OCI-LY7 (cell line): Measurements from ENCODE around the gene TRIM14. TPM values are rescaled to one million over a fixed set of nuclear protein-coding genes. Genes with fewer than 3 reads are reported as not detected.
A peak's percentile ranks its signal among the peaks of the same experiment; 100 is the strongest.

Source experiments
- BruUV-seq: library from RNA; stranded (reverse); fragments of 400-500 nt; replicated peaks from 2 replicates; lab custom pipeline; 2021; lab: Mats Ljungman, UMichigan
- CTCF ChIA-PET: fragments of 300-600 bp; sonication (Branson Sonifier 250); formaldehyde crosslinking; loops from one replicate; lab custom pipeline; 2022; ENCODE audit warnings: antibody characterized with exemption; ENCODE audit not compliant: unreplicated experiment; lab: Charles Lee
- POLR2A ChIA-PET: fragments of 300-600 bp; sonication (Branson Sonifier 250); formaldehyde crosslinking; loops from one replicate; lab custom pipeline; 2022; ENCODE audit warnings: antibody characterized with exemption; lab: Charles Lee
- DNase-seq: peaks from one replicate; pipeline ENCODE4 v3.0.0-alpha.2; 2015; ENCODE audit warnings: low spot score
- H2AFZ ChIP-seq: fragments of 200-600 bp; sonication (generic), shearing (Covaris generic); 2 replicates; pipeline ENCODE4 v1.6.1; 2014; ENCODE audit warnings: mild to moderate bottlenecking, antibody characterized with exemption, low read length, moderate library complexity
- H3K27ac ChIP-seq: fragments of 200-600 bp; sonication (generic); 2 replicates; pipeline ENCODE4 v1.5.1; 2014; ENCODE audit warnings: mixed run types, low read depth, mild to moderate bottlenecking, moderate library complexity, low read length, inconsistent platforms; ENCODE audit not compliant: poor library complexity, severe bottlenecking
- H3K36me3 ChIP-seq: fragments of 200-600 bp; sonication (generic); 2 replicates; pipeline ENCODE4 v1.6.1; 2014; ENCODE audit warnings: mild to moderate bottlenecking, antibody characterized with exemption, low read length, moderate library complexity, mixed read lengths; ENCODE audit not compliant: insufficient read depth
- H3K4me1 ChIP-seq: fragments of 200-600 bp; sonication (generic); 2 replicates; pipeline ENCODE4 v1.5.1; 2014; ENCODE audit warnings: mild to moderate bottlenecking, low read length; ENCODE audit not compliant: insufficient read depth, poor library complexity, severe bottlenecking
- H3K4me2 ChIP-seq: fragments of 200-600 bp; sonication (generic); 2 replicates; pipeline ENCODE4 v1.6.1; 2014; ENCODE audit warnings: mild to moderate bottlenecking, low read length
- H3K4me3 ChIP-seq: fragments of 200-600 bp; sonication (generic); 2 replicates; pipeline ENCODE4 v1.5.1; 2014; ENCODE audit warnings: mild to moderate bottlenecking, low read depth, low read length; ENCODE audit not compliant: poor library complexity, severe bottlenecking
- H3K79me2 ChIP-seq: fragments of 200-600 bp; sonication (generic); 2 replicates; pipeline ENCODE4 v1.6.1; 2016; ENCODE audit warnings: low read depth, mild to moderate bottlenecking, low read length, moderate library complexity, mixed read lengths; ENCODE audit not compliant: insufficient read depth
- H3K9me2 ChIP-seq: fragments of 200-600 bp; sonication (generic); 2 replicates; pipeline ENCODE4 v1.6.1; 2016; ENCODE audit warnings: mild to moderate bottlenecking, low read length, mixed read lengths; ENCODE audit not compliant: insufficient read depth
- H3K9me3 ChIP-seq: fragments of 200-600 bp; sonication (generic); 2 replicates; pipeline ENCODE4 v1.6.1; 2014; ENCODE audit warnings: mild to moderate bottlenecking, mixed run types, low read length, mixed read lengths
- H4K20me1 ChIP-seq: fragments of 200-600 bp; sonication (generic); 2 replicates; pipeline ENCODE4 v1.6.1; 2014; ENCODE audit warnings: mild to moderate bottlenecking, antibody characterized with exemption, low read length, moderate library complexity, mixed read lengths; ENCODE audit not compliant: insufficient read depth
- CTCF ChIP-seq: fragments of 200-600 bp; sonication (generic); conservative IDR thresholded peaks from 2 replicates; pipeline ENCODE4 v1.5.1; 2014; ENCODE audit warnings: mild to moderate bottlenecking, antibody characterized with exemption, low read length, moderate library complexity, mixed read lengths
- EZH2phosphoT487 ChIP-seq: fragments of 200-600 bp; sonication (generic); IDR thresholded peaks from 2 replicates; pipeline ENCODE4 v1.6.1; 2018; ENCODE audit warnings: low read depth, borderline replicate concordance, mild to moderate bottlenecking, mixed run types, antibody characterized with exemption, low read length, moderate library complexity, mixed read lengths
- intact Hi-C: fragments of 100-400 bp; cut with micrococcal nuclease; formaldehyde crosslinking; loops from one replicate; pipeline ENCODE4 v1.10.0; 2022; ENCODE audit not compliant: unreplicated experiment
- total RNA-seq, 2 experiments: library from RNA; depleted of rRNA in 1 of 2; stranded (reverse); fragments of >200 nt in 1 of 2; shearing (Covaris generic) in 1 of 2; gene quantifications; 2 replicates each; pipeline ENCODE4 v1.2.3, GENCODE V29; 2014 to 2022

Gene TRIM14
- total RNA-seq, 2 experiments from 2014 or later: 21.4 to 26.0 TPM

- no peaks in the 10 kb centered on the region for H4K20me1 ChIP-seq
- BruUV-seq: no TSS peak
- TF ChIP-seq CTCF (no peak), EZH2phosphoT487 (no peak)
- no peak overlapping the region for H3K4me2 ChIP-seq
- intact Hi-C loops: loop anchor here (5.0 kb wide), 1 partner anchor 63 kb away; no protein-coding TSS in a partner anchor
- no peaks in the 10 kb centered on the region for H3K36me3 ChIP-seq
- H3K79me2 ChIP-seq: no peaks in the 10 kb centered on the region
- DNase-seq: no peak
- H3K9me2 ChIP-seq: no peaks in the 10 kb centered on the region
- H3K9me3 ChIP-seq: no peaks in the 10 kb centered on the region
- ChIA-PET POLR2A (interaction anchor here (0.6 kb wide), 1 partner anchor 27 kb away, joined by 4 read pairs; no protein-coding TSS in a partner anchor), CTCF (no interaction called here)
- no peak overlapping the region for H2AFZ ChIP-seq
- H3K4me3 ChIP-seq: no peak overlapping the region
- H3K27ac ChIP-seq: no peak overlapping the region
- peaks cover 9% of the 10 kb centered on the region for H3K4me1 ChIP-seq
Measured at GRCh38 chr9:98134702-98135557, 15.9 kb upstream of the TRIM14 start.

GRCh38 chr9:98132806-98133631 lies 14.0 kb upstream of the TRIM14 start:
- intact Hi-C loops: loop anchor here (5.0 kb wide), 1 partner anchor 61 kb away; no protein-coding TSS in a partner anchor
- peak; percentile 38 for DNase-seq
- H2AFZ ChIP-seq: no peak overlapping the region
- no peaks in the 10 kb centered on the region for H3K9me2 ChIP-seq
- no peaks in the 10 kb centered on the region for H3K9me3 ChIP-seq
- ChIA-PET POLR2A (interaction anchor here (3.4 kb wide), 1 partner anchor 11 kb away, joined by 11 read pairs; no protein-coding TSS in a partner anchor), CTCF (interaction anchor here (0.7 kb wide), 1 partner anchor 86 kb away, joined by 3 read pairs; no protein-coding TSS in a partner anchor)
- TF ChIP-seq EZH2phosphoT487 (no peak), CTCF (peak; percentile 37)
- no peak overlapping the region for H3K27ac ChIP-seq
- H3K4me3 ChIP-seq: no peak overlapping the region
- no peaks in the 10 kb centered on the region for H3K79me2 ChIP-seq
- no TSS peak for BruUV-seq
- H3K4me1 ChIP-seq: peaks cover 23% of the 10 kb centered on the region
- H3K4me2 ChIP-seq: peak overlapping the region; percentile 3; the same call in 1 of the 2 replicates
- H4K20me1 ChIP-seq: no peaks in the 10 kb centered on the region
- H3K36me3 ChIP-seq: no peaks in the 10 kb centered on the region
